Esophagus mucosa (tissue), 1 donor: Measurements from ENCODE around the gene ATP10B. TPM values are rescaled to one million over a fixed set of nuclear protein-coding genes. Genes with fewer than 3 reads are reported as not detected.

Experiments
- ATAC-seq: fragments of 200-7000 bp; cut with Tn5 transposase; one replicate; pipeline ENCODE4 v1.9.1; 2020
- total RNA-seq: library from RNA; stranded (reverse); gene quantifications from one replicate; pipeline ENCODE4 v1.2.4, GENCODE V29; 2023
- donor health status: DM: yes; HTN: yes; CAD: no.

ATP10B gene
- total RNA-seq, 1 donor from 2014 or later = 12.1 TPM

DNA sequence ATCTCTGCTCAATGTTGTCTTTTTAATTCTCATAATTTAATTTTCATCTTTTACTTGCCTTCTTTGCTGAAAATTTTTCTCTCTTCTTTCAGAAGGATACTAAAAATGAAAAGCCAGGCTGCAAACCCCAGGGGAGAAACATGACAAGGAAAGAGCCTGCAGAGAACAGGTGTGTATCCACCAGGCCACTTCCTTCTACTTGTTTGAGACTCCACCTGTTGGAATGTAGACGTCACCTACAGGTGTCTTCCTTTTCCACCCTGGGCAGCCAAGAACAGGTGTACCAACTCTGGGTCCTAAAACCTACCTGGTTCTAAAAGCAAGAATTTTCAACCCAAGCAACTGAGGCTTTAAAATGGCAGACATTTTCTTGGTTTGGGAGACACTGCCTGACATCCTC, 166.8 kb downstream of the ATP10B start:
- ATAC-seq = peak; percentile 93

DNA sequence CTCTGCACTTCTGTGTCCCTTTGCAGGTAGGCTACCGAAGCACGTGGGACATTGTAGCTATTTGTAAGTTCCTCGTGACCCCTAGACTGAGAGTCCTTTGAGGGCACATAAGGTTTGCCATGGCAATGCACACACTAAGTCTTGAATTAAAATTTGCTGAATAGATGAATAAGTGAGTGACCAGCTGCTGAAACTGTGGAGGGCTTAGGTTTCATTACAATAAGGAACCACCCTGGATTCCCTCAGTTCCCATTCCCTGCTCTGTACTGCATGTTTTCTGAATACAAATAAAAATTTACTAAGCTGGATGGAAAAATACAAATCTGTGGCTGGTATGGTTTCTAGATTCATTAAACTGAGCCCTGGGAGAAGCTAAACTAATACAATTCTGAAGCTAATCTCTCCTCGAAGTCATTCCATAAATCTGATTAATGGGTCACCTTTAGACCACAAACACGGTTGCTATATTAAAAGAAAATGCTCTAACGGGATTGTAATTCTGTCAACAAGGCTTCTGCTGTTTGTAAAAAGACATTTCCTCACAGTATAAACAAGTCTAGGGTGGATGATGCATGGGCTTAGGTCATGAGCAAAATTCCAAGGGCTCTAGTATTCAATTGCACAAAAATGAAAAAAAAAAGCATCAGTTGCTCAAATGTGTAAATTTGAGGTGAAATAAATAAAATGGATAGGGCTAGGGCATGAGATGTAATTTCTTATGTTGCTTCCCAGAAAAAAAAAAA, 172.3 kb downstream of the ATP10B start:
- no peak for ATAC-seq

DNA sequence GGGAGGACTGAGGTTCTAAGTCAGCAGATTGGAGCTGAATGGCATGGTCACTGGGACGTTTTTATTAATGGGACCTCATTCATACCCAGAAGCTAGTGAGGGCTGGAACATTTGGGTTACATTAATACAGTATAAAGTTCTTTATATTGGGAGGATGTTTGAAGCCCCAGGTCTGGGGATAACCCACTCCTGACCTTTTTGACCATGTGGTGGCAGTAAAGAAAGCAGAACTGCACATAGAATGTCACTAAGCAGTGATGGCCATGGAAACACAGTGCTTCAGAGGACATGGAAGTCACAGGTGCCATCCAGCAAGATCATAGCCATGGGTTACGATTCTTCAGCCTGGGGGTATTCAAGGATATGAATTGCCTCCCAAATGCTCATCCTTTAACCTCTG, 176.0 kb downstream of the ATP10B start:
- ATAC-seq = no peak

DNA sequence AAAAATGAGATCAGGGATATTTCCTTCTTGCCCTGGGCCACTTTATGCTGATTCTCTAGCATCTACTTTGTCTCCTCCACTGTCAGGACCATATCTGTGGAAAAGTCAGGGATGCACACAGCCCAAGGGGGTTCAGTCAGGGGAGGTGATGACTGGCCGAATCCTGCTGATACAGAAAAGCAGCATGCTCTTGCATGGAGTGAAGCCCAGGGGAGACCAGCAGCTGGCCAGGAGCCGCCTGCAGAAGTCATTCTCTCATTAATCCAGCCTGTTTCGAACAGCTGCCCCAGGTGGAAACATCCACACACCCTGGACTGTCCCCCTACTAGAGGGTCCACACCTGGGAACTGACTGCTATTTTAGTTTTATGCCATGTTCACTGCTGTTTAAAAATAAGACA, 177.1 kb downstream of the ATP10B start:
- ATAC-seq = no peak

DNA sequence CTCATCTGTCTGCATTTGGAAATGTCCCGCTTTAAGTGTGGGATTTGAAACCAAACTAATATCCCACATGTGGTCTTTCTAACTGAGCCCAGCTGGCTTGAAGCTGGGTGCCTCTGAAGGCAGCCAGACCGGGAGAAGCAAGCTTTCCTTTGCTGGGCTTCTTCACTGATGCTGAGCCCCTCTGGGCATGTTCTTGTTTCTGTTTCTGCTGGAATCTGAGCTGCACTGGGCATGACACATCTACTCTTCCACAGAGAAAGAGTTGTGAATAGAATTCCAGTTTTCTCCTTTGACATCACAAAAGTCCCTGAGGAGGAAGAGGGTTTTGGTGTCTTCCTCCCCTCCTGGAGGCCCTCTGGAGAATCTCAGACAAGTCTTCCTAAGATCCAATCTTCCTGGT, 179.5 kb downstream of the ATP10B start:
- no peak for ATAC-seq

DNA sequence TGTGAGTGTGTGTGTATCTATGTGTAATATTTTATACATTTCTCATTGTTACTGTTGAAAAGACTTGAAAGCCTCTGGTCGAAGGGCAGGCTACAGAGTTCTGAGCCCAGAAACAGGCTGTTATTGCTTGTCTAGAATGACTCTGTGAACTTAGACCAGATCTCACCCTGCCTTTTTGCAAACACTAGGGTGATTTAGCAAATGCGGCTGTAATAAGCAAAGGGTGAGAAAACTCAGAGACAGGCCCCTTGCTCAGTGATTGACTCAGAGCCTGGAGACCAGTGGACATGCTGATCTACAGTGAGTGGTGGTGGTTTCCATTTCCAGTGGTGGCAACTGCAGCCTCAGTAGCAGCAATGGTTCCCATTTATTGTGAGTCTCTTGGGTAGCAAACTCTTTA, 183.7 kb downstream of the ATP10B start:
- no peak for ATAC-seq

DNA sequence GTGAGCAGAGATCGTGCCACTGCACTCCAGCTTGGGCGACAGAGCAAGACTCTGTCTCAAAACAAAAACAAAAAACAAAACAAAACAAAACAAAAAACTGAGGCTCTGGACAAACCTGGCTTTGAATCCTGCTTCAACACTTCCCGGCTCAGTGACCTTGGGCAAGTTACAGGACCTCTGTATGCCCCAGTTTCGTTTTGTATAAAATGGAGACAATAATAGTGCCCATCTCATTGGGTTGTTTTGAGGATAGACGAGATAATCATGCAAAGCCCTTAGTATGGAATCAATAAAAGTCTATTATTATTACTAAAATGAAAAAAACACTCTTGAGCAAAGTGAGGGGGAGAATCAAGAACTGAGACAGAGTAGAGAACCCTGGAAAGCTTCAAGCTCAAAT, 184.9 kb downstream of the ATP10B start:
- no peak for ATAC-seq

DNA sequence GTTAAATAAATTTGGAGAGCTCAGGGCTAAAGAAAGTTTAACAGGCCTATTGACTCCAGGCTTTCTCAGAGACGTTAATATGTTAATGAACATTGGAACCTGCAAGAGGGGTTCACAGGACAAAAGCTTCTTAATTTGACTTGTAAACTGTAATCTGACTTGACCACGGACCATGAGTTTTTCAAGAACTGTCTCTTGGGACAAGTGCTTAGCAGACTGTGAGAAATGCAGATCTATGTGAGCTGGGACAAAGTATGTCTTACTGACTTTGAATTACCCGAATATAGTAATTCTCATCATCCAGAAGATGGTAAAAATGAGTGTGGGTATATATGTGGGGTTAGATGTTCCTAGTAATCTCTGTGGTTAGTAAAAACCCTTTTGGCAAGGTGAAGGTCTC, 186.6 kb downstream of the ATP10B start:
- ATAC-seq = no peak

DNA sequence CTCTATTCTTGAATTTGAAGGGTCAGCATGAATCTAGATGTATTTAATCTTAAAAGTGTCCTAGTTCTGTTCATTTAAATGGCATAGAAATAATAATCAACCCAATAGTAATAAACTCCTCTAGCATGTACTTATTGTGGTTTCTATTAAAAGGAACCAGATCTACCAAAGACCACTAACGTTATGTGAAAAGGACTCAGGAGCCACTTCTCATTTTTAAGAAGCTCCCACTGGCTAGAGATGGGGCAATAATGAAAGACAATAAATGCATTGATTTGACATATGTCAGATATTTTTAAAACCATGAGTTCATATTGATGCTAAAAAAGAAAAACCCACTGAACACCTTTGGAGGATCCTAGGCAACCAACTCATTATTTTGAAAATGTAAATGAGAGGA, 191.9 kb downstream of the ATP10B start:
- ATAC-seq = no peak

DNA sequence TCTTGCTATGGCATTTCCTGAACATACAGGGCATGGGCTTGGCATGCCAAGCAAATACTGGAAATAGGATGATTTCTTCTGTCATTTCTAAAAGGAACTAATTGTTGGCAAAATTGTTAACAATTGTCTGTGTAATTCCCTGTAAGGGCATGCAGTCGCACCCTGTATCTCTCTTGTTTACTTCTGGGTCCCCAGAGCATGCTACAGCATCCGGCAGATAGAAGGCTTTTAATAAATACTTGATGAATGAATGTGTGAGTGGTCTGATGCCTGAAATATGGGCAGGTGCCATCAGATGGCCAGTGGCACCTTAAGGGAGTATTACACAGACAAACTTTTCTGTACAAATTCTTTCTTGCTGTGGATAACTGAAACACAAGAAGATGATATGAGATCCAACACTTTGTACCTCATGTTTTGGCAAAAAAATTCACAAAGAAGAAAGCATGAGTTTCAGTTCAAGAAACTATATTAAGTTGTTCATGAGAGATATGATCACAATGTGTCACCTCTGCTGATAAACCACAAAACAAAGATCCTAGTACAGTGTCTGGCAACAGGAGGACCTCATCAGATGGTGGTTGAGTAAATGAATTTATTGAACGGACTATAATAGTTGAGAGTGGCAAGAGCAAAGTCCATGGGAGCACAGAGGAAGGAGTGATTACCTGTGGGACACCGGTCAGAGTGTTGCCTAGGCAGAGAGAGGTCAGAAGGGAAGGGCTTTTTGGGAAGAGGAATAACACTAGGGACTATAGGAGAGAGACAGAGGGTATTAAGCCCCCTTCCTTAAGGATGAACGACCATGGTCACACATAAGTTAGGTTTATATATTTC, 194.2 kb downstream of the ATP10B start:
- no peak for ATAC-seq

DNA sequence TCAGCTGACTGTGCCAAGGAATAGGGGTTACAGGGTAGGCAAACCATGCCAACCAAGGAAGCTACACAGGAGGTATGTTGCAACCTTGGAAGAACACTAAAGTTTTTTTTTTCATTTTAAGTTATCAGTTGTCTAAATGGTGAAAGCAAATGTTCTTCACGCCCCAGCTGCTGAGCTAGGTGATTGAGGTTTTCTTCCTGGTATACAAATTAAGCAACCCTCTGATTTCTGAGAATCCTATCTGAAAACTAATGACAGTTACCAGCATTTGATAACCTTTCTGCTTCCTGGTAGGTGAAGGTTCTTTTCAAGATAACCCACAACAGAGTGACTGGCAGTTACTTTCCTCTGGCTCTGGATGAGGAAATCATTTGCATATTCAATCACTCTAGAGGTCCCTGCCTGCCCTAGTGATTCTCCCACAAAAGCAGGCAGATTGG, 194.9 kb downstream of the ATP10B start:
- no peak for ATAC-seq

DNA sequence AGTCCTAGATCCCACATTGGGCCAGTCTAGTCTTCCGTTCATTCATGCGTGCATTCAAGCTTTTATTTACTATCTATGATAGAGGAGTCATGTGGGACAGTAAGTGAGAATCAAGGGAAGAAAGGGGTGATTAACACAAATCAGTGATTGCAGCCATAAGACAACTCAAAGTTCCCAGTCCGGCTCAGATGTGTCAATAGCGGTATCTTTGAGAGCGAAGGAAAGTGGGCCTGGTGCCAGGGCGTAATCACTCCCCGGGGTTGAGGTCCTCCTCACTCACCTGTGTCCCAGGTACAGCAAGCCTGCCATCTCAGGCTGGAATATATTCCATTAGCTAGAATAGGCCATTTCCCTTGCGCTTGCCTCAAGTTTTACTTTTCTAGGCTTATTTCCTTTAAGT, 196.3 kb downstream of the ATP10B start:
- no peak for ATAC-seq

DNA sequence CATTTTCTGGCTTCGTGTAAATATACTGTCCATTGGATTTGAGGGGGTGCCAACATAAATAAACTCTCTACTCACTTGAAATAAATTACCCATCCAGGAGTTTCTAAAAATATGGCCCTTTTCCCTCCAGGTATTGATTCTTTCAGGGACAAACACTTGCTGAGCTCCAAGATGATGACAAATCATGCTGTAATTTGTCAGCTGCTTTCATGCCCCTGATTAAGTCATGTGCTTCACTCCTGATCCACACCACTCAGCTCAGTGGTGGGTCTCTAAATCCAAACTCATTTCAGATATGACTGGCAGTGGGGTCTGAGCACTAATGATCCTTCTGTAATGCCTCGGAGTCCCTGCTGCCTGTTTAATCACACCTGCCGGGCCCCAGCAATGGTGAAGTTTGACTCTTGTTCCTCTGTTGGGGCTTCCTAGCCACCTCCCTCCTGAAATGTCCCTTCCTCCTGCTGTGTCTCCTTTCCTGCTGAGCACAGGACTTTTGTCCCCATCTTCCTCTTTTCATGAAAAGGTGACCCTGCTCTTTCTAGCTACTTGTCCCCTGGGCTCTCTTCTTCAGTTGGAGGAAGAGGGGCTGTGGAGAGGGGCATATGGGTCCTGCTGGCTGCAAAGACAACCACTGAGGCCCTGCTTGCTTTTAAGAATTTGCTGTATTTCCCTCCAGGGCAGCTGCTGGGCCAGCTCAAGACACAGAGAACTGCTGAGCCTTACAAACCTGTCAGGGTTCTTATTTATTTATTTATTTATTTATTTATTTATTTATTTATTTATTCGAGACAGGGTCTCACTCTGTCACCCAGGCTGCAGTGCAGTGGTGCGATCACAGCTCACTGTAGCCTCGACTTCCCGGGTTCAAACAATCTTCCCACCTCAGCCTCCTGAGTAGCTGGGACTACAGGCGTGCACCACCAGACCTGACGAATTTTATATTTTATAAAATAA, 200.0 kb downstream of the ATP10B start:
- no peak for ATAC-seq

DNA sequence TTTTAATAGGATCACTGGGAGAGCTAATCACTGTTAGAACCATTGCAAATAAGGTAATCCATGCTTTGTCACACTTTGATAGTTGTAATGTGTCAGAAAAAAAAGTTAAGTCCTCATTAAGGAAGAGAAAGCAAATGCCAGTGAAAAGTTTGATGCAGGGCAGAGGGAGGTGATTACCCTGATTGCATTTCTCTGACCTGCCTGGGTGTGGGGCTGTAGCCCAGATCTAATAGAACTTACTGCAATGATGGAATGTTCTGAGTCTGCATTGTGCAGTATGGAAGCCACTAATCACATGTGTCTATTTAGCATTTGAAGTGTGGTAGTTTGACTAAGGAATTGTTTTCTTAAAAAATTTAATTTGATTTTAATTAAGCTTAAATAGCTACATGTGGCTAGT, 202.7 kb downstream of the ATP10B start:
- peak; percentile 71 for ATAC-seq

DNA sequence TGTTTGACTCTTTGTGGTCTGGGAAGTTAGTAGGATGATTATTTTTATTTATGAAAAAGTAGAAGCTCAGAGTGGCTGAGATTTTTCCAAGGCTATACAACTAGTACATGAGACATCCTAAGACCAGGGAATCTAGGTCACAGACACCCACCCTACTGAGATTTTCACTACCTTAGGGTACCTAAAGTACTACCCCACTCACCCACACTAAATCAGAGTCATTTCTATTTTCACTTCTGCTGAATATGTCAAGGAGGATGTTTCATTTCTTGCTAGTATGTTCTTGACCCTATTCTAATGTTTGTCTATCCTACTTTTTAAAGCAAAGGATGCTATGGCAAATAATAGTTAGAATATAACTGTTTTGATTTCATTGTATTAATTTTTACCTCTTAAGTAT, 206.0 kb downstream of the ATP10B start:
- ATAC-seq = no peak

DNA sequence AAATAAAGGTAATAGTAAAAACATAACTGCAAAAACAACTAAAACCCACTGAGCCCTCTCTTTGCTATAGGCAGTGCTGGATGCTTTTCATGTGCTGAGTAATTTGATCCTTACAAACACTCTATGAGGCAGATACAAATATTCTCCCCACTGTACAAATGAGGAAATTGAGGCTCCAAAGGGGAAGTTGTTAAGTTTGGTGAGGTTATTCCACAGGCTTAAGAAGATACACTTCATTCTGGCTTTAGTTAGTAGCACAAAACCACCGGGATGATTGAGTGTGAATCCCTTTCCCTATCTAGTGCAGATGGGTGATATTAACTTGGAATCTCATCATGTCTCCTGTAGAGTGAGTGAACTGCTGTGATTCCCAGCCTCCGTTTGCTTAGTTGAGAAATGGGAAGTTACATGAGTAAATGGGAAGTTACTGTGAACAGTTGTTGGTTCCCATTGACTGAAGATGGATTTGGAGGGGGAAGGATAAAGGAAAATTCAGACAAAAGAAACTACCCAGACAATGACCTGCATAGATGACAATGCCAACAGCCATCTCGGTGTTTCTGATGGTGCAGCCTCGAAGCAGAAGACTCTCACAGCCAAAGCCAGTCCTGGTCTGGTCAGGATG, 208.3 kb downstream of the ATP10B start:
- ATAC-seq = no peak

DNA sequence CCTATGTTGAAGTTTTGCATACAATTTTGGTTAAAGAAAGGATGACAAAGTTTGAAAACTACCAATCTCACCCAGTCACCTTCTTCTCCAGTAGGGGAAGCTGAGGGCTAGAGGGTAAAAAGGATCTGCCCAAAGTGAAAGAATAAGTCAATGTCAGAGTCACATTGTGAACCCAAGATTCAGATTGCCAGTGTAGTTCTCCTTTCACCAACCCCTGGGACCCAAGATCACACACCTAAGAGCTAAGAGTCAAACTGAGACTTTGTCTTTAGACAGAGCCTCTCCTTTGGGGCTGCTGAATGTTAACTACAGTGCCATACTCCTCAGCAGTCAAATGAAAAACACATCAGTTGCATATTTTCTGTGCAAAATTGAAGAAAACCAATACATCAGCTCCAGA, 210.6 kb downstream of the ATP10B start:
- no peak for ATAC-seq

DNA sequence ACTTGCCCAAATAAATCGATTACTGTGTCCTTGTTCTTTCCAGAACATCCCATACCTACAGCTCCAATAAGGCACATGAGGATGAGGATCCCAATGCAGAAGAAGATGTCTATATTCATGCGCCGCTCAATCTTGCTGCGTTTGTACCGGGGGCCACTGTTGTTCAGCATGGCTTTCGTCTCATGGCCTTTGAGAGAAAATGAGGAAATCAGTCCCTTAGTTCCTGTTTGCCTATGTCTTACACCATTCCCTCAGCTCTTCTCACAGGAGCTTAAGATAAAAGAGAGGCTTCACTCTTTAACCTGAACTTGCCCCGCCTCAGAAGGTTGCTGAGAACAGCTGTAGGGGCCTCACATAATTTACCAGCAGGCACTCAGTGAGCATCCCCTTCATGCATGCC, 211.6 kb downstream of the ATP10B start:
- ATAC-seq = no peak

DNA sequence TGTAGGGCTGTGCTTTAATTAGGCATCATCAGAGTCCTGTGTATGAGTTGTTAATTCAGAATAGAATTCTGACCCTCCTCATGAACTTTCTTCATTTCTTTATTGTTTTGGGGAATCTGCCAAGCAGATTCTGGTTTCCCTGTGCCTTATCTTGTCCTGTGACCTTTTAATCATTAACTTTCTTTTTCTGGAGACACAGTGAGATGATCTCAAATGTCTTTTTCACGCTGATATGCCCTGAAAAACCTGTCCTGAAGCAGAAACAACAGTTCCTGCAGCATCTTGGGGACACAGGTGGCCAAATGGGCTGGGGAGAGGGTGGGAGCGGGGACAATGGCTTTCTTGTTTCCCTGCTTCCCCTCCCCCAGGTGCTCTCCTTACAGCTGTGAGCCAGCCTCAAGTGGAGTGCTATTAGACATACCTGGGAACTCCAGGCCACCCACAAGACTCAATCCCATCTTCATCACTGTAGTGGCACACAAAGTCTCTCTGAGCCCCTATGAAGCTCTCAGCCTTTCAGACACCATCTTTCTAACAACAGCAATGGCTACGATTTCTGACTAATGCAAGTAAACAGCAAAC, 213.8 kb downstream of the ATP10B start:
- ATAC-seq = no peak

DNA sequence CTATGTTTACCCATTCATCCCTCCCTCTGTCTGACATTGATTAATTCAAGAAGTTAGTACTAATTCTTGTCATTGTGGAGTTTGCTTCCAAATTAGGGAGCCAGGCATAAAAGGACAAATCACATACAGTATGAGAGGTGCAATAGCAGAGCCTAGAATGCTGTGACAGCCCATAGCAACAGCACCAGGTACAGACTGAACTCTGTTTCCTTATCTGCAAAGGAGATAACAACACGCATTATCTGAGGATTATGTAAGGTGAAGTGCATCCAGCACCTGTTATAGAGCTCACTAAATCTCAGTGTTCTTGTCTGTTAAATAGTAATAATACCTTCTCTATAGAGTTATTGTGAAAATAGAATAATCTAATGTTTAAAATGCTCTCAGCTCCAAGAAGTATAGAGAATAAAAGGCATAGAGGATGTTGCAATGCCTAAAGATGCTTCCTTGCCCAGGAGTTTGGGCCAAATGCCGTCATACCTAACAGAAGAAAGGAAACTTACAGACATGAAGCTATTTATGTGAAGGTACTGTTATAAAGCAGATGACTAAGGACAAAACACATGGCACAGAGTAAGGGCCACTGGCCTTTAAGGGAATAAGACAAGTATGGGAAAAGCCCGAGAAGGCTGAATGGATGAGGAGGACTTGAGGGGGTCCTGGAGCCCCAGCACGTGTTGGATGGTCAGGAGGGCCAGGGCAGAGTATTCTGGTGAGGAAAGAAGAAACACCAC, 214.5 kb downstream of the ATP10B start:
- no peak for ATAC-seq

DNA sequence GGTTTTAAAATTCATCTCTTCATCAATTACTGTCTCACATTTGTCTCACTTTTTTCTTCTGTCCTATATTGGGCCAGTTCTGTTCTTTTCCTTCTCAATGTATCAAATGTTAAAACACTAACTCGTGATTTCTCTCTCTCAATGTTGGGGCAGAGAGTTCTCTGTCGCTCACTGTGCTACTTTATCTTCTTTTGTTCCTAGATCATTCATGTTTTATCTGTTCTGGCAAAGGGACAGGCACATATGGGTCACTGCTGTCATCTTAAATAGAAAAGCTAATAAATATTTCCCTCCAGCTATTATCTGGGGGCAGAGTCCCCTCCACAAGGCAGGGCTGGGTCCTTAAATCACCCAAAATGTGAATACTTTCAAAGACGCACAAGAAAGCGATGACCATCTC, 216.3 kb downstream of the ATP10B start:
- no peak for ATAC-seq
